B cell (primary cell): ENCODE data around the gene CEP250. TPM values are rescaled to one million over a fixed set of nuclear protein-coding genes. Genes with fewer than 3 reads are reported as not detected.
A peak's percentile ranks its signal among the peaks of the same experiment; 100 is the strongest.

Source experiments
- ATAC-seq: fragments of 200-7000 bp; cut with Tn5 transposase; one replicate; pipeline ENCODE4 v1.10.0; 2021; ENCODE audit warnings: low read depth, mild to moderate bottlenecking, moderate number of reproducible peaks, moderate library complexity
- CTCF ChIA-PET: fragments of 350-600 bp; sonication (Branson Sonifier 250); formaldehyde crosslinking; loops from one replicate; lab custom pipeline; 2021; ENCODE audit warnings: antibody characterized with exemption, inconsistent platforms; lab: Charles Lee
- POLR2A ChIA-PET: fragments of 350-600 bp; sonication (Branson Sonifier 250); formaldehyde crosslinking; loops from one replicate; lab custom pipeline; 2021; ENCODE audit warnings: antibody characterized with exemption; lab: Charles Lee
- DNase-seq: peaks from one replicate; pipeline ENCODE4 v3.0.0; 2013
- H2AFZ ChIP-seq: 2 replicates; pipeline ENCODE4 v1.6.1; 2012; ENCODE audit warnings: mild to moderate bottlenecking, low read depth, low read length; ENCODE audit not compliant: insufficient read depth, poor library complexity, severe bottlenecking
- H3K27ac ChIP-seq, 2 donors: 1 replicate in 1 of 2; 2 replicates in 1 of 2; pipeline ENCODE4 v1.5.1; 2012 to 2013; ENCODE audit warnings: low read length in 2 of 2, mild to moderate bottlenecking in 2 of 2, moderate library complexity in 1 of 2
- H3K27me3 ChIP-seq, 4 experiments: fragments of 200-600 bp in 1 of 4; sonication (generic) in 1 of 4; replicated peaks in 1 of 4; 1 replicate in 2 of 4; 2 replicates in 2 of 4; pipeline versions ENCODE4 v1.6.1 to v1.7.0; 2013 to 2016; ENCODE audit warnings: low read length in 3 of 4, mild to moderate bottlenecking in 2 of 4, mixed read lengths in 1 of 4, moderate library complexity in 1 of 4; ENCODE audit not compliant: insufficient read depth in 4 of 4, control insufficient read depth in 3 of 4; ENCODE audit errors: control extremely low read depth in 1 of 4
- H3K36me3 ChIP-seq, 2 experiments: replicated peaks in 1 of 2; 1 replicate in 1 of 2; 2 replicates in 1 of 2; pipeline versions ENCODE4 v1.6.1 to v1.7.1; 2013; ENCODE audit warnings: low read length in 1 of 2; ENCODE audit not compliant: insufficient read depth in 2 of 2, control insufficient read depth in 1 of 2; ENCODE audit errors: control extremely low read depth in 1 of 2, extremely low read depth in 1 of 2
- H3K4me1 ChIP-seq, 2 donors: fragments of 200-600 bp in 1 of 2; sonication (generic) in 1 of 2; 1 replicate in 1 of 2; 2 replicates in 1 of 2; pipeline versions ENCODE4 v1.5.1 to v1.6.1; 2013 to 2017; ENCODE audit warnings: low read length in 2 of 2; ENCODE audit not compliant: control insufficient read depth in 2 of 2, insufficient read depth in 2 of 2
- H3K4me2 ChIP-seq: replicated peaks from 2 replicates; pipeline ENCODE3; 2012; ENCODE audit warnings: mild to moderate bottlenecking, low read depth, low read length; ENCODE audit not compliant: poor library complexity, severe bottlenecking
- H3K4me3 ChIP-seq, 5 experiments: fragments of 200-600 bp in 1 of 5; sonication (generic) in 1 of 5; 1 replicate in 3 of 5; 2 replicates in 2 of 5; pipeline versions ENCODE4 v1.5.1 to v1.7.0; 2011 to 2016; ENCODE audit warnings: low read length in 4 of 5, mild to moderate bottlenecking in 4 of 5, low read depth in 2 of 5, control low read depth in 1 of 5, moderate library complexity in 1 of 5; ENCODE audit not compliant: insufficient read depth in 1 of 5; ENCODE audit errors: control extremely low read depth in 1 of 5, extremely low read depth in 1 of 5
- H3K79me2 ChIP-seq: fragments of 200-600 bp; sonication (generic); one replicate; pipeline ENCODE4 v1.6.0; 2016; ENCODE audit warnings: low read length; ENCODE audit not compliant: control insufficient read depth, insufficient read depth
- H3K9ac ChIP-seq: fragments of 200-600 bp; sonication (generic); 2 replicates; pipeline ENCODE4 v1.6.1; 2017; ENCODE audit warnings: mild to moderate bottlenecking, low read length, moderate library complexity
- H3K9me3 ChIP-seq, 3 donors: one replicate each; pipeline versions ENCODE4 v1.6.1 to v1.7.1; 2013; ENCODE audit warnings: low read length in 2 of 3; ENCODE audit not compliant: control insufficient read depth in 2 of 3, insufficient read depth in 1 of 3; ENCODE audit errors: control extremely low read depth in 1 of 3
- H4K20me1 ChIP-seq: 2 replicates; pipeline ENCODE4 v1.6.0; 2012; ENCODE audit warnings: mild to moderate bottlenecking, low read length; ENCODE audit not compliant: insufficient read depth, control insufficient read depth, poor library complexity, severe bottlenecking
- H3K27ac Mint-ChIP-seq: one replicate; pipeline ENCODE4 v1.8.0; 2021; ENCODE audit warnings: mixed read lengths
- H3K27me3 Mint-ChIP-seq: one replicate; pipeline ENCODE4 v1.8.0; 2021; ENCODE audit warnings: mixed read lengths
- H3K4me1 Mint-ChIP-seq: one replicate; pipeline ENCODE4 v1.8.0; 2021; ENCODE audit warnings: mixed read lengths
- H3K4me3 Mint-ChIP-seq: one replicate; pipeline ENCODE4 v1.8.0; 2021; ENCODE audit warnings: mixed read lengths
- H3K9me3 Mint-ChIP-seq: one replicate; pipeline ENCODE4 v1.8.0; 2022; ENCODE audit warnings: mixed read lengths; ENCODE audit not compliant: insufficient read depth
- EZH2 ChIP-seq: IDR thresholded peaks from 2 replicates; pipeline ENCODE4 v1.6.1; 2012; ENCODE audit warnings: borderline replicate concordance, low read depth, mild to moderate bottlenecking, moderate library complexity, low read length; ENCODE audit not compliant: insufficient read depth, poor library complexity, severe bottlenecking
- WGBS: methylation state at CpG from one replicate; pipeline ENCODE4 v1.1.5; 2013; ENCODE audit warnings: missing lambda C conversion rate; ENCODE audit not compliant: insufficient coverage; 5-methylcytosine and 5-hydroxymethylcytosine counted together
- intact Hi-C: fragments of 100-400 bp; cut with micrococcal nuclease; formaldehyde crosslinking; loops from one replicate; pipeline ENCODE4 v1.10.0; 2022
- polyA plus RNA-seq: library from polyadenylated mRNA; depleted of rRNA; stranded (reverse); fragments of >200 nt; gene quantifications from 2 replicates; pipeline ENCODE4 v1.2.3, GENCODE V29; 2012
- total RNA-seq, 2 donors: library from RNA; stranded (reverse); fragments of 120-200 nt in 1 of 2; gene quantifications; 1 replicate in 1 of 2; 2 replicates in 1 of 2; pipeline versions ENCODE4 v1.2.3 to v1.2.4, GENCODE V29; 2013 to 2022
- TF ChIP-seq, protein P1 (sequence below): fragments of 200-600 bp; IDR thresholded peaks from one replicate; pipeline ENCODE4 v1.8.0; 2022; ENCODE audit warnings: antibody characterized with exemption, mild to moderate bottlenecking

Gene CEP250
- total and polyA plus RNA-seq, 2 donors (not counting 1 experiment from before 2014, with no cell fraction given) = 14.6 to 78.5 TPM

- WGBS = 84% methylated on average over 4 of the region's 5 CpGs
- Histone ChIP-seq H3K27me3 (no peaks in the 10 kb centered on the region), H3K79me2 (peaks cover 100% of the 10 kb centered on the region), H3K9me3 (no peaks in the 10 kb centered on the region), H3K4me3 (peak overlapping the region in 3 of 5 experiments; percentile 73 to 87 (median 85)), H3K36me3 (peaks cover 3 to 25% of the 10 kb centered on the region in 2 experiments), H3K9ac (peak overlapping the region; percentile 92), H3K27ac (peak overlapping the region in 1 of 2 donors; percentile 92), H4K20me1 (peaks cover 10% of the 10 kb centered on the region), H2AFZ (no peak overlapping the region), H3K4me1 (peaks cover 39 to 58% of the 10 kb centered on the region in 2 donors), H3K4me2 (peak overlapping the region; percentile 91)
- Mint-ChIP-seq H3K27ac (peak overlapping the region; percentile 74), H3K4me1 (peaks cover 54% of the 10 kb centered on the region), H3K4me3 (peak overlapping the region; percentile 71), H3K9me3 (no peaks in the 10 kb centered on the region), H3K27me3 (no peaks in the 10 kb centered on the region)
- intact Hi-C loops = loop anchor here (2.0 to 5.0 kb wide), 3 partner anchors 35 to 128 kb away; partner anchors contain the start of genes CEP250 and SPAG4
- ChIA-PET CTCF (interaction anchor here (1.4 to 2.9 kb wide), 2 partner anchors 10 to 26 kb away, joined by 5 to 16 read pairs; no protein-coding TSS in a partner anchor), POLR2A (interaction anchor here (1.9 kb wide), 1 partner anchor 19 kb away, joined by 5 read pairs; no protein-coding TSS in a partner anchor)
- DNase-seq = no peak
- ATAC-seq = no peak
- no peak for TF ChIP-seq EZH2
- TF ChIP-seq, protein P1, sequence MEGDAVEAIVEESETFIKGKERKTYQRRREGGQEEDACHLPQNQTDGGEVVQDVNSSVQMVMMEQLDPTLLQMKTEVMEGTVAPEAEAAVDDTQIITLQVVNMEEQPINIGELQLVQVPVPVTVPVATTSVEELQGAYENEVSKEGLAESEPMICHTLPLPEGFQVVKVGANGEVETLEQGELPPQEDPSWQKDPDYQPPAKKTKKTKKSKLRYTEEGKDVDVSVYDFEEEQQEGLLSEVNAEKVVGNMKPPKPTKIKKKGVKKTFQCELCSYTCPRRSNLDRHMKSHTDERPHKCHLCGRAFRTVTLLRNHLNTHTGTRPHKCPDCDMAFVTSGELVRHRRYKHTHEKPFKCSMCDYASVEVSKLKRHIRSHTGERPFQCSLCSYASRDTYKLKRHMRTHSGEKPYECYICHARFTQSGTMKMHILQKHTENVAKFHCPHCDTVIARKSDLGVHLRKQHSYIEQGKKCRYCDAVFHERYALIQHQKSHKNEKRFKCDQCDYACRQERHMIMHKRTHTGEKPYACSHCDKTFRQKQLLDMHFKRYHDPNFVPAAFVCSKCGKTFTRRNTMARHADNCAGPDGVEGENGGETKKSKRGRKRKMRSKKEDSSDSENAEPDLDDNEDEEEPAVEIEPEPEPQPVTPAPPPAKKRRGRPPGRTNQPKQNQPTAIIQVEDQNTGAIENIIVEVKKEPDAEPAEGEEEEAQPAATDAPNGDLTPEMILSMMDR = no peak
These were observed 34.3 kb downstream of the CEP250 start for GRCh38 chr20:35489717-35490116.

DNA sequence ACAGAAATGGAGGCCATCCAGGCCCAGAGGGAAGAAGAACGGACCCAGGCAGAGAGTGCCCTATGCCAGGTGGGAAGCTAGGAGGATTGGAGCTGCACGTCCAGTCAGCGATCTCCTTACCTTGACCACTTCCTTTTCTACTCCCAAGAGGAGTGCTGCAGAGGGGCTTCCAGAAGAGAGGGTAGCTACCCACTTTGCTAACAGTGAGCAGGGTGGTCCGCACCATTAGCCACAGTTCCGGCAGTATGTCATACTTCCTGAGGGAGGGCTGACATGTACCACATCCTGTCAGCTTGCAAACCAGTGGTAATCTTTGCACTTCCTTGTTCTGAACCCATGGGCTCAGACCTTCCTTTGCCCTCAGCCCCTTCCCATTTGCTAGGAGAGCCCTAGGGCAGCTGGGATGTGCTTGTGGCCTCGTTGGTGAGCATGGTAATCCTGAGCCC, 35.4 kb downstream of the CEP250 start:
- Histone ChIP-seq H3K9me3 (no peaks in the 10 kb centered on the region), H3K27ac (peak overlapping the region; percentile 83 to 92), H3K4me2 (peak overlapping the region; percentile 91), H3K4me1 (peaks cover 39 to 58% of the 10 kb centered on the region in 2 donors), H3K36me3 (peaks cover 3 to 35% of the 10 kb centered on the region in 2 experiments), H3K4me3 (peak overlapping the region; percentile 73 to 92 (median 85)), H3K27me3 (no peaks in the 10 kb centered on the region), H4K20me1 (peaks cover 10% of the 10 kb centered on the region), H3K79me2 (peaks cover 95% of the 10 kb centered on the region), H3K9ac (peak overlapping the region; percentile 92), H2AFZ (peak overlapping the region; percentile 95)
- intact Hi-C loops = loop anchor here (1.0 to 5.0 kb wide), 4 partner anchors 12 to 127 kb away; partner anchors contain the start of genes CEP250 and SPAG4
- ATAC-seq (peak; percentile 100), DNase-seq (peak; percentile 81)
- ChIA-PET CTCF (interaction anchor here (1.1 to 2.9 kb wide), 7 partner anchors 11 to 393 kb away, joined by 4 to 16 read pairs (median 5); partner anchors contain the start of gene ERGIC3), POLR2A (interaction anchor here (0.8 to 2.0 kb wide), 8 partner anchors 12 to 463 kb away, joined by 3 to 12 read pairs (median 4); partner anchors contain the start of genes CPNE1, RBM12, RBM39 and SCAND1)
- WGBS = 0% methylated on average over 5 of the region's 6 CpGs
- TF ChIP-seq EZH2 = no peak
- TF ChIP-seq, protein P1 = no peak
- peak overlapping the region; percentile 96 for H3K27ac Mint-ChIP-seq
- no peaks in the 10 kb centered on the region for H3K27me3 Mint-ChIP-seq
- peaks cover 54% of the 10 kb centered on the region for H3K4me1 Mint-ChIP-seq
- no peaks in the 10 kb centered on the region for H3K9me3 Mint-ChIP-seq
- H3K4me3 Mint-ChIP-seq = peak overlapping the region; percentile 98
